Stimulated activated CD4-positive, alpha-beta T cell treated with anti-CD3 and anti-CD28 coated beads, Interleukin-2, amount 100 ng/mL, for 4 hours (primary cell): ENCODE results near the gene PRSS50.

Source experiments
- DNase-seq: peaks from one replicate; pipeline ENCODE4 v3.0.0-alpha.2; 2020; ENCODE audit warnings: low read depth

The PRSS50 gene

GRCh38 chr3:46690798-46691197 lies 26.9 kb downstream of the PRSS50 start:
- DNase-seq, result no peak

GRCh38 chr3:46685446-46685845 lies 32.2 kb downstream of the PRSS50 start:
- DNase-seq, result no peak

- no peak for DNase-seq
These were observed 32.8 kb downstream of the PRSS50 start for GRCh38 chr3:46684891-46685290.

- DNase-seq, result no peak
These were observed 34.7 kb downstream of the PRSS50 start for GRCh38 chr3:46682974-46683373.

- no peak for DNase-seq
These were observed 35.7 kb downstream of the PRSS50 start for GRCh38 chr3:46681856-46682540.

- DNase-seq, result no peak
These were observed 36.3 kb downstream of the PRSS50 start for GRCh38 chr3:46681387-46681786.

- no peak for DNase-seq
These were observed 37.3 kb downstream of the PRSS50 start for GRCh38 chr3:46680298-46680826.

- DNase-seq, result no peak
These were observed 38.0 kb downstream of the PRSS50 start for GRCh38 chr3:46679681-46680080.

- no peak for DNase-seq
These were observed 39.4 kb downstream of the PRSS50 start for GRCh38 chr3:46678280-46678679.

- DNase-seq, result no peak
These were observed 40.3 kb downstream of the PRSS50 start for GRCh38 chr3:46677411-46677726.

- DNase-seq, result no peak
These were observed 40.9 kb downstream of the PRSS50 start for GRCh38 chr3:46676601-46677410.

GRCh38 chr3:46675843-46676567 lies 41.7 kb downstream of the PRSS50 start:
- DNase-seq, result no peak

- DNase-seq, result no peak
These were observed 42.2 kb downstream of the PRSS50 start for GRCh38 chr3:46675426-46675825.

GRCh38 chr3:46674031-46674845 lies 43.4 kb downstream of the PRSS50 start:
- no peak for DNase-seq

- no peak for DNase-seq
These were observed 44.3 kb downstream of the PRSS50 start for GRCh38 chr3:46673151-46674030.

- no peak for DNase-seq
These were observed 45.3 kb downstream of the PRSS50 start for GRCh38 chr3:46672349-46672695.

GRCh38 chr3:46671541-46672348 lies 45.9 kb downstream of the PRSS50 start:
- DNase-seq, result no peak

GRCh38 chr3:46670891-46671427 lies 46.7 kb downstream of the PRSS50 start:
- no peak for DNase-seq

GRCh38 chr3:46670000-46670890 lies 47.4 kb downstream of the PRSS50 start:
- no peak for DNase-seq
